ENCODE results near the gene OR11H12. TPM values are rescaled to one million over a fixed set of nuclear protein-coding genes. Genes with fewer than 3 reads are reported as not detected.

OR11H12 gene
- not detected in 2 replicates for total RNA-seq

GRCh38 chr14:18600817-18601216, at the start of gene OR11H12:
Gene OR11H12 (plus strand): TSS chr14:18601117. CDS start chr14:18601117, 0 bp downstream.

Small RNA genes lying within 50 kb of the gene (small RNA-seq; reads per million reads assigned to genes)
- not detected for gene CR383656.6
- not detected for gene CR383656.7
- not detected for gene CR383656.9
